Activated CD4-positive, alpha-beta T cell treated with anti-CD3 and anti-CD28 coated beads, Interleukin-2, Interleukin-4, amounts not matched to agents 100 ng/mL and 50 ng/mL, durations not matched to agents 16 hours and 8 hours (primary cell): ENCODE data around the gene BCAS3.

Source experiments
- DNase-seq: peaks from one replicate; pipeline ENCODE4 v3.0.0-alpha.2; 2020; ENCODE audit warnings: low spot score

The BCAS3 gene

DNA sequence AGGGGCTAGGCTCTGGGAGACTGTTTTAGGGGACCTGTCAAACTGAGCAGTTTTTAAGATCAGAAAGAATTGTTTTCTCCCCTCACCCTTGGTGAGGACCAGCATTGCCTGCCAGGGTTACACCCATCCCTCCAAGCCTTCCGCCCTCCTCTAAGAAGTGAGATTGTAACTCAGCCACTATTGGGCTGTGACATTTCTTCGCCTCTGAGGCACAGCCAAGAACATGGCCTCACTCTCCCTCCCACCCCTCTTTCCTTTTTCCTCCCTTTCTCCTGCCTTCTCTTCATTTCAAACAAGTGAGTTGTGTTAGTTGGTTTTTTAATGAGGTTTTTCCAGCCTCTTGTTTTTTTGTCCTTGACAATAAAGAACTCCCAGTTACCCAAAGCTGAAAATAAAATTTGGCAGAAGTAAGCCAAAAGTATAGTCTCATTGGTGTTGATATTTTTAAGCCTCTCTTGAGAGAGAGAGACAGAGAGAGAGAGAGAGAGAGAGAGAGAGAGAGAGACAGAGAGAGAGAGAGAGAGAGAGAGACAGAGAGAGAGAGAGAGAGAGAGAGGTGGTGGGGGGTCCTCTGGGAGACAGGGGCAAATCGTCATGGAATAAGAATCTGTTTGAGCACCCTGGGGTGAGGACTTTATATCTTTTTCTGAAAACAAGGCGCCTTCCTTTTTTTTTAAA is 644.8 kb downstream of the BCAS3 start:
- no peak for DNase-seq

DNA sequence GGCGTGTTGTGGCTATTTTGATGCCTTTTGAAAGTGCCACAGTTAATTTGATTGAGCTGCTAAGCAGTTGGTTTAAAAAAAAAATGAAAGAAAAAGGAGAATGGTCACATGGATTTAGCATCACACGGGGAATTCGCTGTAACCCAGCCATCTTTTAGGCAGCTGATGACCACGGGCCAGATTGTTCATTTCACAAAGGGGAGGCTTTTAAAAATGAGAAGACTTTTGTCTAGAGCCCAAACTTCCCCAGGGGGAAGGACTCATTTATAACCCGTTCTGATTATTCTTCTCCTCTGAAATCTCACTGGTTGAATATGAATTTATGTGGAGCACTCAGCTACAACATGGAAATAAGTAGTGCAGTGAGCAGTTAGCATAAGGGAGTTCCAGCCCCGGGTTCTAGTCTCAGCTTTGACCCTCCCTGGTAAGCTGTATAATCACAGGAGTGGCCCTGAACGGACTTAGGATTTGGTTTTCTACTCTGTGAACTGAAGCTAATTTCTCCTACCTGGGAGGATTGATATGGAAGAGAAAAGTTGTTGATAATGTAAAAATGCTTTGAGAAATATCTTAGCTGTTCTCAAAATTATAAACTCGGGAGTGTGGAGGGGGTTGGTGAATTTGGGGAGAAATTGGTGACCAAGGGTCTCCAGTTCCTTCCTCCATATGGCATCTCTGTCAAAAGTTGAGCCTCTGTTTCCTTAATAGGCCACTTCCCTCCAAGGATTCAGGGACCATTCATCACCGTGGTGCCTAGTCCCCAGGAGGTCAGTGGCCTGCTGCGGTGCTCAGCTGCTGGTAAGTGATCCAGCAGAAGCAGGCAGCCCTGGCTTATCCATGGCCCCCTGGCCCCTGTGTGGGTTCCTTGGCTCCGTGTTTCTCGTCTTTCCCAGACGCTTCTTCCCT is 645.6 kb downstream of the BCAS3 start:
- no peak for DNase-seq

DNA sequence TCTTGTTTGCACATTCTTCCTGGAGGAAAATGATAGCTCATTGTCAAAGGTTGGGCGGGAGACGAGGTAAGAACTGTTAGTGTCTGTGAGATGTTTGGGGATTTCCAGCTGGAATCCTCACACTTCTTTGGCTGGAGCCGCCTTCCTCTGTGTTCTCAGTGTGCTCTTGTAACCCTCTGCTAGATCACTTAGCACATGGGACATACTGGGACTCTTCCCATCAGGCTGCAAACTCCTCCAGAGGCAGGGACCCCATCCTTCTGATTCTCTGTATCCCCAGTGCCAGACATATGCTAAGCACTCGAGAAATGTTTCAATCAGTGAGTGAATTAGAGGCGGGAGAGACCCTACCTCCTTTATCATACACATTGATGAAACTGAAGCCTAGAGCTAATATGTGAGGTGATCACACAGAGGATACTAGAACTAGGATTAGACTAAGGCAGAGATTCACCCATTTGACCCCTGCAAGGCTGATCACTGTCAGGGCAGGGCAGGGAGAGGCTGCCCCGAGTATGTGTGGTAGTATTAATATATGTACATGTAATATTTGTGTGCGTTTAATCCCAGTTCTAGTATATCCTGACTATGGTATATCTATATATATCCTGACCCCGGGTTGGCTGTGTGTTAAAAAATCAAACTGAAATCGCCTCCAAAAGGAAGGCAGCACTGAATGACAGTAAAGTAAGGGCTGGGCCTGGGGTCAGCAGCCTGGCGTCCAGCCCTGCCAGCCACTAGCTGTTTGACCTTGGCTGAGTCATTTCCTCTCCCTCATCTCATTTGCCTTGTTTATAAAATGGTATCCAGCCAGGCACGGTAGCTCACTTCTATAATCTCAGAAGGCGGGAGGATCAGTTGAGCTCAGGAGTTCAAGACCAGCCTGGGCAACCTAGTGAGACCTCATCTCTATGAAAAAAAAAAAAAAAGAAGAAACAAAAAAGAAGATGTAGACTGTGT is 646.5 kb downstream of the BCAS3 start:
- DNase-seq, result no peak

DNA sequence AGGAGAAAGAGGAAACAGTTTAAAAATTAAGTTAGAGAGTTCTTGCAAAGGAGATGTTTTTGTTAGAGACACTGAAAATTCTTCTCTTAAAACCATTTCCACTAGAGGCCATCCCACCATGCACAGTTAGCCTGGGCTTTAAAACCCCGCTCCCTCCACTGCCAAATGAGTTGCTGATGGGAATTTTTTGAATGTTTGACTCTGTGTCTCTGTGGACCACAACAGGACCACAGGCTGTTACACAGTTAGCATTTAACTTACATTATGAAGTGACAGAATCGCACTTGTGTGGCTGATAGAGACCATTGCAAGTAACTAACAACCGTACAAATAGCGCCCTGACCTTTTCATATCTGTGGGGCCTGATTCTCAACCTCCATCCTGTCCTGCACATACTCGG is 647.3 kb downstream of the BCAS3 start:
- DNase-seq, result no peak

DNA sequence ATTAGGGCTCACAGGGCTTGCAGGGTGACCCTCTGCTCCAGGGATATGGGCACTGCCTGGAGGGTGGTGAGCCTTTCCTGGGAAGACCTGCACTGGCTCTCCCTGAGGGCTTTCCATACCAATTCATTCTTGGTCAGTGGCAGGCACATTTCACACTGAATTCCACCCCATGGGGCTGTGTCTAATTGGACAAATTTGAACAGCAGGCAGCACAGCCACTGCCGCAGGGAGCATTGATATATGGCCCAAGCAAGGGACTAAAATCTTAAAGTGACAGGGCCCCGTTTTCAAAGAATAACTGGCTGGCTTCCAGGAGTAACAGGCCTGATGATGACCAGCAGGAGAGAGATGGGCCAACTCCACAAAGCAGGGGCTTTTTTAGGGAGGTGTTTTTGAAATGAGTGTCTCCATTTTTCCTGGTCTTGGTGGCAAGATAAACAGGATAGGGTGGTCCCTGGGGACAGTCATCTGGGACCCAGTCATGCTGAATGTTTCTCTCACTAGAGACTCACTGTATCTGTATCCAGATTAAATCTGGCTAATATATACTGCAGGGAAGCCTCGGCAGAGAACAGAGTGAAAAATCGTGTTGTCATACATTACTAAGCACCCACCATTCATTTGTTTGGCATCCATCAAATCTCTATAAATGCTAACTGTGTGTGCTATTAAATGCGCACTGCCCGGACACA is 647.9 kb downstream of the BCAS3 start:
- no peak for DNase-seq

DNA sequence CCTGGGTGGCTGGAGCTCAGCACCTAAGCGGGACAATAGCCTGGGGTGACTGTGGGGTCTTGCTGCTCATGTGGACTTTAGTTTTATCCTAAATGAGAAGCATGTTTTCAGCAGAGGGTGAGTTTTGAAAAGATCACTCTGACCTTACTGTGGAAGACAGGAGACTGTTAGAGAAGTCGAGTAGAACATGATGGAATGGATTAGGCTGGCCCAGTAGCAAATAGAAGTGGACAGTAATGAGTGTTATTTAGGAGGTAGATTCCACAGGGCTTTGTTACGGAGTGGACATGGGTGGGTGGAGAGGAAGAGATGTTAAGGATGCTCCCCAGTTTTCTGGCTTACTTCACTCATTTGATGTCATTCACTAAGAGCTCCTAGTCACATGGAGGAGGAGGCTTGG is 648.7 kb downstream of the BCAS3 start:
- no peak for DNase-seq

DNA sequence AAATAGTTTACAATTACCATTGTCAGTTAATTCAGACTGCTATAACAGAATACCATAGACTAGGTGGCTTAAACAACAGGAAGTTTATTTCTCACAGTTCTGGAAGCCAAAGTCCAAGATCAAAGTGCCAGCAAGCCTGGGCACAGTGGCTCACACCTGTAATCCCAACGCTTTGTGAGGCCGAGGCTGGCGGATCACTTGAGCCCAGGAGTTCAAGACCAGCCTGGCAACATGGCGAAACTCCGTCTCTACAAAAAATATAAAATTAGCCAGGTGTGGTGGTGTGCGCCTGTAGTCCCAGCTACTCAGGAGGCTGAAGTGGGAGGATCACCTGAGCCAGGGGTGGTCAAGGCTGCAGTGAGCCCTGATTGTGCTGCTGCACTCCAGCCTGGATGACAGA is 650.7 kb downstream of the BCAS3 start:
- no peak for DNase-seq

DNA sequence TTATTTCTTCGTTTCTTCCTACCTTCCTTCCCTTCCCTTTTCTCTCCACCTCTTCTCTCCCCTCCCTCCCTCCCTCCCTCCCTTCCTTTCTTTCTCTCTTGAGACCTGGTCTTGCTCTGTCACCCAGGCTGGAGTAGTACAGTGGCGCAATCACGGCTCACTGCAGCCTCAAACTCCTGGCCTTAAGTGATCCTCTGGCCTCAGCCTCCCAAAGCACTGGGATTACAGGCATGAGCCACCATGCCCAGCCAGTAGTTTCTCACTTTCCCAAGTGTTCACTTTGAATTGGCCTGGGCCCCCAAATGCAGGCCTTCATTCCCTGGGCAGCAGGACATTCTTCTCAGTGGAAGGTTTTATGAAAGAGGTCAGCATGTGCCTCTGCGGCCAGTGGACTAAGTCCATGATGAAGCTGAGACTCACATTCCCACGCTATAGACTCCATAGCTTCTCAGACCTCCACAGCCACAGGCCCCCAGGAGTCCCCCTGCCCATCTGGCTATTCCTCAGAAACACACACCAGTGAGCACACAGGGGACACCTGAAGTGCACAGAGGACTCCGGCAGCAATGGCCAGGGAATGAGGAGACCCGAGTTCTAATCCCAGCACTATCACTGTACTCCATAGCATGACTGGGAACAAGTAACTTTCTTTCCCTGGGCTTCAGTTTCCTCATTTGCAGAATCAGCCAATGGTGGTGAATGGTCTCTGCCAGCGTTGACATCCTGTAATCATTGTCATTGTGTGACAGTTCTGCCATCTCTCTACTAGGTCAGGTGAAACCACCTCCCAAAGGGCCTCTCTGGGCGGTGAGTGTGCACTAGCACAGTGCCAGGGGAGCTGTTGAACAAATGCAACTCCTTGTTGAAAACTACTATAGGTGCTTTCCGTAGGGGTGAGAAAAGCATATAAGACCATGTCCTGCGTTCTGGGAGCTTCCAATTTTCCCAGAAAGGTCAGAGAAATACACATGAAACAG is 652.8 kb downstream of the BCAS3 start:
- DNase-seq, result no peak

DNA sequence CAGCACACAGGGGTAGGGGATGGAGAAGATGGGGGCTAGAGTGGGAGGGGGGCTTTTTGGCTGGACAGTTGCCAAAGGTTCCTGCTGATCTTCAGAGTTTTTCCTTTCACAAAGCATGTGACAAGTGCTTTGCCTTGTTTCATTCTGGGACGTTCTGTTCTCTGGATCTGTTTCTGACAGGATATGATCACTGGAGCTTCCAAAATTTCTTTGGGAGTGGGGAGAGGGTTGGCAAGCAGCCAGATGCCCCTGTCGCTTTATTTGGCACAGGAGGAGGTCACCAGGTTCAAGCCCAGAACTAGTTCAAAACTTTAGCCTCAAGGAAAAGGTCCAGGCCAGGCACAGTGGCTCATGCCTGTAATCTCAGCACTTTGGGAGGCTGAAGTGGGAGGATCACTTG is 653.5 kb downstream of the BCAS3 start:
- no peak for DNase-seq

DNA sequence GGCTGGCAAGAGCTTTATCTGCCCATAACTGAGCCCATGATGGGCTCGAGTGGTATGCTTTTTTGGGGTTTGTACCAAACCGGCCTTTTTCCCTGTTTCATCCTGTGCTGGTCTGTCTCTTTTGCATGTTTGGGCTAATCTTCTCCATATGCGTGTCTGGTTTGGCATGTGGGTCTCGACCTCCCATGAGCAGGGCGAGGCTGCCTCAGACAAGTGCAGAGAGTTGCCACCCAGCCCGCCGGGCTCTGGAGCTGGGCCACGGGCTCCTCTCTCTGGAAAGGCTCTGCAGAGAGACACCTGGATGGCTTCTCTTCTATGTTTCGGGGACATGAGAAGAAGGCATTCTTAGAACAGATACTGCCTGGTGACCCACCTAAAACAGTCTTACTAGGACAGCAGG is 654.2 kb downstream of the BCAS3 start:
- DNase-seq, result no peak

DNA sequence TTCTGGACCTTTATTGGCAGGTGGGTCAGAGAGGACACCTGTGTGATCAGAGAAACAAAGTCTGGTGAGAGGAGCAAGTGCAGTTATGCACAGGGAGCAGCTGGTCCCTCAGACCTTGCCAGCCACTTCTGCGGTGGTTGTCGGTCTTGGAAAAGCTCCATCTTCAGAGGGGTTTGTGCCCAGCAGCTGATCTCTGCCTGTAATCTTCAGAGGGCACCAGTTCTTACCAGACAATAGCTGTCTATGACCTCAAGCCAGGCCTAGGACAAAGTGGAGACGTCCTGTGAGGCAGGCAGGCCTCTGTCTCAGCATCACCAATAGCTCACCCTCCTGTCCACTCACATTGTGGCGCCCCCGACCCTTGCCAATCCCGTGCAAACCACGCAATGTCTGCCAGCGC is 655.5 kb downstream of the BCAS3 start:
- no peak for DNase-seq

DNA sequence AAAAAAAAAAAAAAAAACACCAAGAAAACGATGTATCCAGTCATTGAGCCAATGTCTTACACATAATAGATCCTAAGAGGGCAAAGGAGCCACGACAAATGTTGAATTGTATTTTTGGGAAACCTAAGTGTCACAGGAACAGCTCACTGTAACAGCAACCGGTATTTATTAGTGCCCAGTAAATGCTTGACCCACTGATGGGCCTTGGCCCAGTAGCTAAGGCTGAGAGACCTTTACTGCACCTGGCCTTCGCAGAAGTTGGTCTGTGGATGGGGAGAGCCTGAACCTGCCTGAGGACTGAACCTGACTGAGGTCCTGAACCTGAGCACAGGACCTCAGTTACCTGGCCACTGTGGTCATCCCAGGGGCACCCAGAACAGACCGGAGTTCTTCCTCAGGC is 657.0 kb downstream of the BCAS3 start:
- no peak for DNase-seq

DNA sequence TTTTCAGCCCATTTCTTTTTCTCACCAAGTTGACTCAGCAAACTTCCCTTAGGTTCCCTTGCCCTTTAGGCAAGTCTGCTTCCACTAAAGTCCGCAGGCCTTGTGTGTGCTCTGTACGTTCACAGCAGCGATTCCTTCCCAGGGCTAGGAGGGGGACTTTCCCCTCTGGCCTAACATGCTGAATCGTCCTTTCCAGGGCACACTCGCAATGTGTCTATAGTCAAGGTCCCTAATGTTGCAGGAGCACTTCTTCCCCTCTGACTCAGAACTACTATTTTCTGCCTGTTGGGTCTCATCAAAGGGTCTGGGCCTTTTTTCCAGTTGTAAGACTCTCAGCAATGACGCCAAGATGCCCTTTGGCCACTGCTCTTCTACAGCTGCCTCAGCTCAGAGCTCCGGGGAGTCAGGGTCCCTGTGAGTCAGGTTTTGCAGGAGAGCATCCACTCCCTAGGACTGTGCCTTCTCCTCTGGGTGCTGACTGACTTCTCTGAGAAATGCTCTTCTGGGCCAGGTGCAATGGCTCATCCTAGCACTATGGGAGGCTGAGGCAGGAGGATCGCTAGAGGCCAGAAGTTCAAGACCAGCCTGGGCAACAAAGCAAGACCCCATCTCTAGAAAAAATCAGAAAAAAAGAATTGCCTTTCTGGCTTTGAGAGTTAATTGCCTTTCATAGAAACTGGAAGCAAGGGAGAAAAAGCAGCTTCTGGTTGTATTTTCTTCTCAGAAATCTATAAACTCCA is 657.6 kb downstream of the BCAS3 start:
- no peak for DNase-seq

DNA sequence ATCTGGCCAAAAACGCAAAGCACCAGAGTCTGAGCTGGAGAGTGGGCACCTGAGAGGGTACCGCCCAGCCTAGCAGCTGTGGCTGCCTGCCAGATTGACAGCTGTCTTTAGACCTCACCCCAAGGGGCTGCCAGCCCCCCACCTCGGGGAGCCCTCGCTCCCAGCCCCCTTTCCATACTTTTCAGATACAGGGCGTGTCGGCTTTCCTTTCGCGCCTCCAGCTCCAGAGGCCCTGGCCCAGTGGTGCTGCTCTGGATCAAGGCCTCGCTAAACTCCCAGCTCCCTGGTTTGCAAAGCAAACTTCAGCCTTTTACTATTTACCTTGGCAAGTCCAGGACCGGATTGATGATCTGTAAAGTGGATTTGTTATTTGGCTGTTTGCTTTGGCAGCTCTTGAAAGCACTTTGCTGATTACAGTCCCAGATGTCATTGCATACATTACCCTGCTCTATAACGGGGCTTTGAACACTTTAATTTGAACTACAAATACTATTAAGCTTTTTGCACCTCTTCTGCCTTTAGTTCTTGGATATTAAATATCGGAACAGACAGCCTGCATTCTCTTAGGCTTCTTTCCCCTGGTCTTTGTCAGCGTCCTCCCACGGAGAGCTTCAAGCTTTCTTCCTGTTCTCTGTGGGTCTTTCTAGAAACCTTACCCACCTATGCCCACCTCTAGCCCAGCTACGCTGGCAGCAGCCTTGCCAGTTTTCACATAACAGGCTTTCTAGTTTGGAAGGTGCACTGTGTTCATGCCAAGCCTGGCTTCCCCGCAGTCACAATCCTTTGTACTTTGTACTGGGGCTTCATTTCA is 658.4 kb downstream of the BCAS3 start:
- no peak for DNase-seq

DNA sequence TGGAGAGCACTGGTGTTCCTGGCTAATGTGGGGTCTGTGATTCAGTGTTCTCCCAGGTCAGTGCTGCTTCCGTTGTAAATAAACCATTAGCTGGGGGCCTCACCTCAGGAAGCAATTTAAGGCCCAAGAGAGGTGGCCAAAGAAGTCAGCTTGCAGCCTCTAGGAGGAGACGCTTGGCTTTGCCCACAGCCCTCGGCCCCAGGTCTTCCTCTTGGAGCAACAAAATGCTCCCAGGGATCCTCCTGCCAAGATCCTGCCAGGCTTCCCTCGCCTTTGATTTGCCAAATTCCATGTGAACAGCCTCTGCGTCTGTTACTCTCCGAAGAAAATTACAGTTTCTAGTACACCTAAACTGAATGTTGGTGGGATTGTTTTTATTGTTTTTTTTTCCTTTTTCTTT is 659.6 kb downstream of the BCAS3 start:
- DNase-seq, result no peak

DNA sequence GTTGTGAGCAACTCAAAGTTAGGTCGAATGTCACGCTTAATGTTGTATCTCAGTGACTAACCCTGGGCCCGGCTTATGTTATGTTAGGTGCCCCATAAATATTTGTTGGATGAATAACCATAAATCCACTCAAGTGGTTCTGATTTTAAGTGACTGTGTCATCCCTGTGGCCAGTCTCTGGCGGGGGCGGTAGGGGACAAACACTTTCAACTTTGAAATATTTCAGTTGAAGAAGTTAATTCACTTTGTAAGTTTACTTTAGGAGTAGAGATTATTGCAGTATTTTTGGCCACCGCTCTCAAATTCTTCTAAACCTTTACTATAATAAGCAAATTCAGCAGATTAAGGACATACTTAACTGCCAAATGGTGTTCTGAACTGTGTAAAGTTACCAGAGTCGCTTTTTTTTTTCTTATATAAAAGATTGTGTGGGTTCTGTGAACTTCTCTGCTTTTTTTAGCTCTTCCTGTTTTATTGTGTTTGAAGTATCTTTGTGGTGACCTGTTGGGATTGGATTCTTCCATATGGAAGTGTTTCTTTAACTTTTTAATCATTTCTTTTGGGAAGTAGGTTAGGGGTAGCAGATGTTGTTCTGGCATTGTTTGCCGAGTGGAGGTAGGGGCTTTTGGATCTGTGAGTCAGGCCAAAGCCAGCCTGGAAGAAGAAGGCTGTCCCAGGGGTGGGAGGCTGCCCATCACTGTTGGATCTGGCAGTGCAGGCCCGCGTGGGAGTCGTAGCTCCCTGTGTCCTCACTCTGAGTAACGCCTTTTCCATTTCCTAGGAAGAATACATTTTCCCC is 660.5 kb downstream of the BCAS3 start:
- no peak for DNase-seq

DNA sequence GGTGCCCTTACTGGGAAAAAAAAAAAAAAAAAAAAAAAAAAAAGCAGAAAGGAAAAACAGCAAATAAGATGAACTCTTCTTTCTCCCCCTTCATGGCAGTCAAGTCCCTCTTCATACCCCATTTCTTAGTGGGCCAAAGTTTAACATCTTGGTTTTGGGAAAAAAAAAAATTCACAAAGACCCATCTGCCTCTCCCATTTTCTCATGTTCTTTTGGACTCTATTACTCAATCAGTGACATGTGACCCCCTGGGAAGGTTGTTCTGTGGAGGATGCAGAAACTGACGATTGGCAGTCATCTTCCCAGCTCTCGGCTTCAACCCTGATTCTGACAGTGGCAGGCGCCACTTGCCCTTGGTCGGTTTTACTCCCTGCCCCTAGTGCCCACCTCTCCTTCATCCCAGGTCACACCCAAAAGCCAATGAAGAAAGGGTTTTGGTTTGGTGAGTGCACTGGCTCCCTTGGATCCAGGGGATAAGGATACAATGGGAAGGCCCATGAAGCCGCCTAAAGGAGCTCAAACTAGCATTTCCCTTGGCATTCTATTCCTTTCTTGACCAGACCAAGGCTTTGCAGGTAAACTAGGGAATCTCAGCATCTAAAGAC is 661.3 kb downstream of the BCAS3 start:
- DNase-seq, result no peak
